DOHH2 (cell line): ENCODE data around the gene LRRC51.

Experiments
- CTCF ChIP-seq: fragments of 200-600 bp; sonication (generic); IDR thresholded peaks from one replicate; pipeline ENCODE4 v1.5.1; 2014; ENCODE audit warnings: antibody characterized with exemption, mild to moderate bottlenecking, low read depth, low read length; ENCODE audit not compliant: poor library complexity, severe bottlenecking
- EZH2phosphoT487 ChIP-seq: fragments of 200-600 bp; sonication (generic); IDR thresholded peaks from 2 replicates; pipeline ENCODE4 v1.6.1; 2017; ENCODE audit warnings: borderline replicate concordance, mild to moderate bottlenecking, antibody characterized with exemption, low read length, moderate library complexity, mixed read lengths

GRCh38 chr11:72127923-72128322 lies 47.3 kb downstream of the LRRC51 start:
- TF ChIP-seq CTCF (no peak), EZH2phosphoT487 (no peak)
